Breast epithelium (tissue), 3 donors: Measurements from ENCODE around the gene KCTD11.

ENCODE experiments used
- CTCF ChIP-seq, 3 donors: fragments of 450-650 bp; IDR thresholded peaks; one replicate each; pipeline ENCODE4 v1.5.1; 2016 to 2017; ENCODE audit warnings: antibody characterized with exemption in 3 of 3, mild to moderate bottlenecking in 3 of 3, moderate library complexity in 3 of 3
- POLR2A ChIP-seq: fragments of 450-650 bp; IDR thresholded peaks from one replicate; pipeline ENCODE4 v1.6.1; 2016; ENCODE audit warnings: antibody characterized with exemption, mild to moderate bottlenecking, moderate library complexity

DNA sequence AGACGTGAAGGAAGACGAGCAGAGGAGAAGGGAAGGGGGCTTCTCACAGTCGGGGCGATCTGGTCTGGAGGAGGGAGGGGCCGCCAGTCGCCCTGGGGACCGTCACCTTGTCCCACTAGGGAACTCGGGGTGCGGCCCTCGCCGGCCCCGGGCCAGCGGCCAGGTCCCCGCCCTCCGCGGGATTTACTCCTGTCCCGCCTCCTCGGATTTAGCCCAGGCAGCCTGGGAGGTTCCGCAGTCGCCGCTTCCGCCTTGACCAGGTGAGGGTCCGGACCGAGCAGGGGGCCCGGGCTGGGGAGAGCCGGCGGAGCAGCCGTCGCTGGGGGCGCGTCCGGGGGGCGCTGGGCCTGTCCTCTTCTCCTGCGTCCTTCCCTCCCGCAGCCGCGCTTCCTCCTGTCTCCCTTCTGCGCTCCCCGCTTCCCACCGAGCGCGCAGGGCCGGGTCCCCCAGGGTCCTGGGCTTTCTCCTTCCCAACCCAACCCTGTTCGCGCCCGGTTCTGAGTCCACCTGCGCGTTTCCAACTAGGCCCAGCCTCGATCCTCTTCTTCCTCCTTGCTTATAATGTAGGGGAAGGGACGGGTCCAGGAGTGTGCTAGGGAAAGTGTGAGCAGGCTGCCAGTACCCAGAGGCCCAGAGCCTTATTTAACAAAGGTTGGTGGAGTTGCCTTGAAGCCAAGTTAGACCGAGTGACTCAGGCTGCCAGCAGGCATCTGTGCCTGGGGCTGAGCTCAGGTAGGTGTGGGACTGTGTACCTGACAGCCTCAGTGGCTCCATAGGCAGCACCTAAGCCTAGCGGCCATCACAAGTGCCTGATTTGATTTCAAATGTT lies 29.1 kb downstream of the KCTD11 start, which contains the start of gene TNK1:
- TF ChIP-seq CTCF (IDR thresholded peaks at IDR 0.05), result peak in 1 of 3 donors; percentile 11
- TF ChIP-seq POLR2A, result peak; percentile 71
